ENCODE data around the gene AZU1. TPM values are rescaled to one million over a fixed set of nuclear protein-coding genes. Genes with fewer than 3 reads are reported as not detected.

AZU1 gene
- total RNA-seq, 1 donor from 2014 or later, result 1.3 TPM

GRCh38 chr19:821825-822503 is 5.7 kb upstream of the AZU1 start, which contains the start of gene PLPPR3:
PLPPR3 (minus strand) TSS chr19:821955; CDS start chr19:821559, 396 bp downstream.
- ATAC-seq (ENCODE audit: low read depth) (no peak), DNase-seq (no peak)
- no peak within 1 kb of the TSS for H3K4me3 Mint-ChIP-seq
- no peaks in the 10 kb centered on the region for H3K4me1 Mint-ChIP-seq
- no peak within 1 kb of the TSS for H3K27ac Mint-ChIP-seq
- TF ChIP-seq, protein P1, sequence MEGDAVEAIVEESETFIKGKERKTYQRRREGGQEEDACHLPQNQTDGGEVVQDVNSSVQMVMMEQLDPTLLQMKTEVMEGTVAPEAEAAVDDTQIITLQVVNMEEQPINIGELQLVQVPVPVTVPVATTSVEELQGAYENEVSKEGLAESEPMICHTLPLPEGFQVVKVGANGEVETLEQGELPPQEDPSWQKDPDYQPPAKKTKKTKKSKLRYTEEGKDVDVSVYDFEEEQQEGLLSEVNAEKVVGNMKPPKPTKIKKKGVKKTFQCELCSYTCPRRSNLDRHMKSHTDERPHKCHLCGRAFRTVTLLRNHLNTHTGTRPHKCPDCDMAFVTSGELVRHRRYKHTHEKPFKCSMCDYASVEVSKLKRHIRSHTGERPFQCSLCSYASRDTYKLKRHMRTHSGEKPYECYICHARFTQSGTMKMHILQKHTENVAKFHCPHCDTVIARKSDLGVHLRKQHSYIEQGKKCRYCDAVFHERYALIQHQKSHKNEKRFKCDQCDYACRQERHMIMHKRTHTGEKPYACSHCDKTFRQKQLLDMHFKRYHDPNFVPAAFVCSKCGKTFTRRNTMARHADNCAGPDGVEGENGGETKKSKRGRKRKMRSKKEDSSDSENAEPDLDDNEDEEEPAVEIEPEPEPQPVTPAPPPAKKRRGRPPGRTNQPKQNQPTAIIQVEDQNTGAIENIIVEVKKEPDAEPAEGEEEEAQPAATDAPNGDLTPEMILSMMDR (IDR thresholded peaks at IDR 0.05), result no peak
- intact Hi-C loops (cut with micrococcal nuclease), result no loop called here
- H3K27me3 Mint-ChIP-seq, result peaks cover 11% of the 10 kb centered on the region
- ChIA-PET CTCF (no interaction called here), POLR2A (no interaction called here)
- no peaks in the 10 kb centered on the region for H3K36me3 Mint-ChIP-seq (ENCODE audit: low read depth)
- H3K9me3 Mint-ChIP-seq, result no peaks in the 10 kb centered on the region

- Mint-ChIP-seq H3K27ac (no peak overlapping the region), H3K27me3 (peaks cover 11% of the 10 kb centered on the region), H3K4me1 (no peaks in the 10 kb centered on the region), H3K4me3 (no peak overlapping the region), H3K36me3 (ENCODE audit: low read depth) (no peaks in the 10 kb centered on the region), H3K9me3 (no peaks in the 10 kb centered on the region)
- TF ChIP-seq, protein P1 (IDR thresholded peaks at IDR 0.05), result no peak
- intact Hi-C loops (cut with micrococcal nuclease), result no loop called here
- DNase-seq, result no peak
- ChIA-PET CTCF (no interaction called here), POLR2A (no interaction called here)
- ATAC-seq (ENCODE audit: low read depth), result no peak
These were observed 4.0 kb upstream of the AZU1 start for GRCh38 chr19:823565-824121.

- H3K9me3 Mint-ChIP-seq, result no peaks in the 10 kb centered on the region
- ATAC-seq (ENCODE audit: low read depth), result no peak
- intact Hi-C loops (cut with micrococcal nuclease), result no loop called here
- ChIA-PET CTCF (interaction anchor here (1.0 kb wide), 1 partner anchor 8 kb away, joined by 3 read pairs; no protein-coding TSS in a partner anchor), POLR2A (no interaction called here)
- TF ChIP-seq, protein P1 (IDR thresholded peaks at IDR 0.05), result no peak
- no peak overlapping the region for H3K27ac Mint-ChIP-seq
- DNase-seq, result no peak
- H3K4me3 Mint-ChIP-seq, result no peak overlapping the region
- no peaks in the 10 kb centered on the region for H3K4me1 Mint-ChIP-seq
- no peaks in the 10 kb centered on the region for H3K36me3 Mint-ChIP-seq (ENCODE audit: low read depth)
- H3K27me3 Mint-ChIP-seq, result peaks cover 14% of the 10 kb centered on the region
These were observed 2.8 kb upstream of the AZU1 start for GRCh38 chr19:824885-825284.

GRCh38 chr19:825897-826644 is 1.6 kb upstream of the AZU1 start:
- peaks cover 16% of the 10 kb centered on the region for H3K27me3 Mint-ChIP-seq
- intact Hi-C loops (cut with micrococcal nuclease), result no loop called here
- TF ChIP-seq, protein P1 (IDR thresholded peaks at IDR 0.05), result no peak
- H3K9me3 Mint-ChIP-seq, result no peaks in the 10 kb centered on the region
- DNase-seq, result no peak
- H3K4me1 Mint-ChIP-seq, result no peaks in the 10 kb centered on the region
- CTCF ChIA-PET, result no interaction called here
- no peaks in the 10 kb centered on the region for H3K36me3 Mint-ChIP-seq (ENCODE audit: low read depth)
- POLR2A ChIA-PET, result no interaction called here
- no peak overlapping the region for H3K27ac Mint-ChIP-seq
- H3K4me3 Mint-ChIP-seq, result no peak overlapping the region
- no peak for ATAC-seq (ENCODE audit: low read depth)

- POLR2A ChIA-PET, result no interaction called here
- DNase-seq, result no peak
- Mint-ChIP-seq H3K4me1 (no peaks in the 10 kb centered on the region), H3K27ac (no peak overlapping the region), H3K36me3 (ENCODE audit: low read depth) (no peaks in the 10 kb centered on the region), H3K9me3 (no peaks in the 10 kb centered on the region), H3K4me3 (no peak overlapping the region), H3K27me3 (peaks cover 17% of the 10 kb centered on the region)
- TF ChIP-seq, protein P1 (IDR thresholded peaks at IDR 0.05), result no peak
- CTCF ChIA-PET, result no interaction called here
- no peak for ATAC-seq (ENCODE audit: low read depth)
- intact Hi-C loops (cut with micrococcal nuclease), result no loop called here
These were observed 325 bp upstream of the AZU1 start for GRCh38 chr19:827314-827709.
